ENCODE measurements around the gene ZNF212.

- TF ChIP-seq CTCF (conservative IDR thresholded peaks at IDR 0.05 in 1 of 2, IDR thresholded peaks at IDR 0.05 in 1 of 2; ENCODE audit: low read depth in 1 of 2, low read length in 2 of 2) (no peak), EZH2 (IDR thresholded peaks at IDR 0.05; ENCODE audit: low read length, missing control alignments) (no peak)
Observed at GRCh38 chr7:149191851-149192250, 47.6 kb upstream of the ZNF212 start.

All from fibroblast of lung (primary cell).